Measurements from ENCODE around the gene BRD4. TPM values are rescaled to one million over a fixed set of nuclear protein-coding genes. Genes with fewer than 3 reads are reported as not detected.
A peak's percentile ranks its signal among the peaks of the same experiment; 100 is the strongest.
"Not testable (repeated sequence)": the region's sequence is repeated elsewhere in the genome, so short reads cannot be mapped to it uniquely, and the experiment has no call there.

Gene BRD4
- total RNA-seq, 1 donor from 2014 or later, result 14.7 TPM

DNA sequence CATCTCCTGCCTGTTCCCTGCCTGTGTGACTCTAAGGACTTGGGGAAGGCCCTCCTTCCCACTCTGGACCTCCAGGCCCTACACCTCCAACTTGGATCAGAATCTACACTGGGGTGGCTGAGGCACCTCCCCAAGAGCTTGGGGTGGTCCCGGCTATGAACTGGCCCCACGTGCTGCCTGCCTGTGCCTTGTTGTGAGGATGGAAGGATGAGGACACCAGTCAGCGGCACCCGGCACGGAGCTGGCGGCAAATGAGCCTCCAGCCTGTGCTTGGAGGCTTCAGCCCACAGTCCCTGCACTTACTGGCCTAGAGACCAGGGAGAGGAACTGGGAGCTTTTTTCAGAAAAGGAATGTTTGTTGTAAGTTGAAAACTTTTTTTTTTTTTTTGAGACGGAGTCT lies 38.8 kb upstream of the BRD4 start:
- H3K4me3 ChIP-seq (ENCODE audit: low read depth, low read length), result no peak overlapping the region
- TF ChIP-seq, protein P1, sequence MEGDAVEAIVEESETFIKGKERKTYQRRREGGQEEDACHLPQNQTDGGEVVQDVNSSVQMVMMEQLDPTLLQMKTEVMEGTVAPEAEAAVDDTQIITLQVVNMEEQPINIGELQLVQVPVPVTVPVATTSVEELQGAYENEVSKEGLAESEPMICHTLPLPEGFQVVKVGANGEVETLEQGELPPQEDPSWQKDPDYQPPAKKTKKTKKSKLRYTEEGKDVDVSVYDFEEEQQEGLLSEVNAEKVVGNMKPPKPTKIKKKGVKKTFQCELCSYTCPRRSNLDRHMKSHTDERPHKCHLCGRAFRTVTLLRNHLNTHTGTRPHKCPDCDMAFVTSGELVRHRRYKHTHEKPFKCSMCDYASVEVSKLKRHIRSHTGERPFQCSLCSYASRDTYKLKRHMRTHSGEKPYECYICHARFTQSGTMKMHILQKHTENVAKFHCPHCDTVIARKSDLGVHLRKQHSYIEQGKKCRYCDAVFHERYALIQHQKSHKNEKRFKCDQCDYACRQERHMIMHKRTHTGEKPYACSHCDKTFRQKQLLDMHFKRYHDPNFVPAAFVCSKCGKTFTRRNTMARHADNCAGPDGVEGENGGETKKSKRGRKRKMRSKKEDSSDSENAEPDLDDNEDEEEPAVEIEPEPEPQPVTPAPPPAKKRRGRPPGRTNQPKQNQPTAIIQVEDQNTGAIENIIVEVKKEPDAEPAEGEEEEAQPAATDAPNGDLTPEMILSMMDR (conservative IDR thresholded peaks at IDR 0.05; ENCODE audit: low read depth, low read length), result no peak

DNA sequence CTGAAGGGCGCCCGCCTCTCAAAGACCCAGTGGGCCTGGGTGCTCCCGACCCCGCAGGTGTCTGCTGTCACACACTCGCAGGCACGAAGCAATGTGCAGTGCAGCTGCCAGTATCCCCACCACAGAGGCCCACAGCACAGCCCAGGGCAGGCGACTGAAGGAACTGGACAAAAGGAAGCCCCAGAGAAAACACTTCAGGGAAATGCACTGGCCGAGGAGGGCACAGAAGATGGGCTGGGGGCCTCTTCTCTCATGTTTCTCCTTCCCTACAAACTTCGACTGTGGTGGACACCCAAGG lies 37.2 kb upstream of the BRD4 start:
- TF ChIP-seq, protein P1 (conservative IDR thresholded peaks at IDR 0.05; ENCODE audit: low read depth, low read length), result no peak
- no peak for DNase-seq (ENCODE audit: low read depth)
- H3K4me3 ChIP-seq (ENCODE audit: low read depth, low read length), result no peak overlapping the region

More for the DNA sequence above, 38.8 kb upstream of the BRD4 start:
- DNase-seq (ENCODE audit: low read depth), result no peak

DNA sequence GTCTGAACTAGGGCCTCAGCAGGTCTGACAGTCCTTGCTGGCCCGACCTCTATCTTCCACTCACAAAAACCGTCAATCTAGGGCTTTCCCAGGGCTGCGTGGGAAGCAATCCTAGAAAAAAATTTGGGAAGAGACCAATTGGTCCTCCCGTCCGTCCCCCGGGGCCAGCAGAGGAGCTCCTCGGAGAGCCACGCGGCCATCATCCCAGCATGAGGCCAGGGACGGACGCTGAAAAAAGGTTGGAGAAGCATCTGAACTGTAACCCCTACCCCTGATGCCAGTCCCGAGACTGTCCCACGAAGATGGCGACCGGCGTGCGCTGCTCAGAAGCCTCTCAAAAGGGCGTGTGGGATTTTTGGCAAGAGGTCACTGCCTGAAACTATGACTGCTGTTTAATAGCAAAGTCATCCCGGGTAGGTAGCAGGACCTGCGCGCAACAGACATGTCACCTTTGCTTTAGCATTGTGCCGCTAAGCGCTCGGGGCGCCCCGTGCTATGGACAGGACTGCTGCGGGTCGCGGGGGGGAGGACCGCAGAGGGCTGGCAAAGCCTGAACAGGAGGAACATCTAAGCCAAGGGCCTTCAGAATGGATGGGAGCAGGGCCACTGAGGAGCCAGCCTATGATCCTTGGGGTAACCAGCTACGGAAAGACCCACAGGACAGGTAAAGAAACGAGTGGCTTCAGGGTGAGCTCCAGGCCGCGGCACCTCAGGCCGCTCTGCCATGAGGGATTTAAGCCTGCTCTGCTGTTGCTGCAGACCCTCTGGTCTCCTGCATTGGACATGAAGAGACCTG lies 36.7 kb upstream of the BRD4 start:
- TF ChIP-seq, protein P1 (conservative IDR thresholded peaks at IDR 0.05; ENCODE audit: low read depth, low read length), result no peak
- no peak for DNase-seq (ENCODE audit: low read depth)
- no peak overlapping the region for H3K4me3 ChIP-seq (ENCODE audit: low read depth, low read length)

DNA sequence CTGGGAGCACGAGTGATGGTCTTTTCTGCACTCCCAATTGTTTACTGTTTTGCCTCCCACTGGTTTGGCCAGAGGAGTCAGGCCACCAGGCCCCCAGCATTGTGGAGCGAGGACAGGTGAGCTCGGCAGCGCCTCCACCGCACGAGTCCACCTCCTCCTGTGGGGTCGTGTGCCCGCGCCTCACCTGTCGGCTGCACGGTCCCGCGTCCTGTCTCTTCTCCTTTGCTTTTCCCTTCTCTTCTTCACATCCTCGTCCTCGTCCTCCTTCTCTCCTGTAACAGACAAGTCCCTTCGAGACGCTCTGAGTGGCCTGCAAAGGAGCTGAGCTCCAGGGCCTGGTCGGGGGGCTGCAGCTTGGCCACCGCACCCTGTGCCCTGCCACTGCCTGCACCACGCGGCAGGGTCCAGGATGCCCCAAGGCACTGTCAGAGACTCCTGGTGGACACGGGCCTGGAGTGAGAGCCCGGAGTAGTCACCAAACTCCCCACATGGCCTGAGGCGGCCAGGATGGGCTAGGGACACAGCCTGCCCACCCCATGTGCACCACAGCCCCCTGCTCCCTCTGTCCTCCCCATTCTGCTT lies 35.8 kb upstream of the BRD4 start:
- H3K4me3 ChIP-seq (ENCODE audit: low read depth, low read length), result no peak overlapping the region
- TF ChIP-seq, protein P1 (conservative IDR thresholded peaks at IDR 0.05; ENCODE audit: low read depth, low read length), result no peak
- no peak for DNase-seq (ENCODE audit: low read depth)

DNA sequence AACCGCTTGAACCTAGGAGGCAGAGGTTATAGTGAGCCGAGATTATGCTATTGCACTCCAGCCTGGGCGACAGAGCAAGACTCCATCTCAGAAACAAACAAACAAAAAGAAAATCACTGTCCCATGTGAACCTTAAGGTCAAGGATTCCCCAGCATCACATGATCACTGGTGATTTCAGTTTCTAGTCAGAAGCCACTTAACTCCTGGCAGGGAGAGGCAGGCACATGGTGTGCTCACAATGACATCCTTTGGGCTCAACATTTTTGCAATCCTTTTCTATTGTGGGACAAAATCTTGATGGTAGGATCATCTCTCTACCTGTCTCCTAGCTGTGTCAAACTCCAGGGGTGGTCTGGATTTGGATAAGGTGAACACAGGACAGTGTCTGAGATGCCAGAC lies 35.1 kb upstream of the BRD4 start:
- TF ChIP-seq, protein P1 (conservative IDR thresholded peaks at IDR 0.05; ENCODE audit: low read depth, low read length), result no peak
- no peak for DNase-seq (ENCODE audit: low read depth)
- no peak overlapping the region for H3K4me3 ChIP-seq (ENCODE audit: low read depth, low read length)

DNA sequence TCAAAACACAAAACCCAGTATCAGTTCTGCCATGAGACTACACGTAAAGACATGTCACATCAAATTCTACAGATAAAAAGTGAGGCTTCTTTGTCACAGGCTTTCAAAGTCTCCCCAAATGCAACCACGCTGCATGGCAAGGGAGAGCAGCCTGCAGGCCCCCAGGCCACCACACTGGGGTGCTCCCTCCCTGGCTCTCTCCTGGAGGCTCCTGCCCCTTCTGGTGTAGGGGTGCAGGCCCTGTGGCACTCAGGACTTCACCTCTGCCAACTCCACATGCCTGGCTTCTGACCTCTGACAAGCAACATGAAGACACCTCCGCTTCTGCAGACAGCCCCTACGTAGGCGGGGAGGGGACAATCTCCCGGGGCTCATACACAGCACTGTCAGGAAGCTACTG lies 32.9 kb upstream of the BRD4 start:
- DNase-seq (ENCODE audit: low read depth), result no peak
- H3K4me3 ChIP-seq (ENCODE audit: low read depth, low read length), result no peak overlapping the region
- TF ChIP-seq, protein P1 (conservative IDR thresholded peaks at IDR 0.05; ENCODE audit: low read depth, low read length), result peak; percentile 4

DNA sequence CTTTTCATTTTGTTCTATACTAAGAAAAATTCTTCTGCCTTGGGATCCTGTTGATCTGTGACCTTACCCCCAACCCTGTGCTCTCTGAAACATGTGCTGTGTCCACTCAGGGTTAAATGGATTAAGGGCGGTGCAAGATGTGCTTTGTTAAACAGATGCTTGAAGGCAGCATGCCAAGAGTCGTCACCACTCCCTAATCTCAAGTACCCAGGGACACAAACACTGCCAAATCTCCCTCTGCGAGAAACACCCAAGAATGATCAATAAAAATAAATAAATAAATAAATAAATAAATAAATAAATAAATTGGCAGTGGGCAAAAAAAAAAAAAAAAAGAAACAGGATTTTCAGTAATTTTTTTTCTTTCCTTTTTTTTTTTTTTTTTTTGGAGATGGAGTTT lies 31.5 kb upstream of the BRD4 start:
- not testable (repeated sequence) for DNase-seq (ENCODE audit: low read depth); H3K4me3 ChIP-seq (ENCODE audit: low read depth, low read length)

DNA sequence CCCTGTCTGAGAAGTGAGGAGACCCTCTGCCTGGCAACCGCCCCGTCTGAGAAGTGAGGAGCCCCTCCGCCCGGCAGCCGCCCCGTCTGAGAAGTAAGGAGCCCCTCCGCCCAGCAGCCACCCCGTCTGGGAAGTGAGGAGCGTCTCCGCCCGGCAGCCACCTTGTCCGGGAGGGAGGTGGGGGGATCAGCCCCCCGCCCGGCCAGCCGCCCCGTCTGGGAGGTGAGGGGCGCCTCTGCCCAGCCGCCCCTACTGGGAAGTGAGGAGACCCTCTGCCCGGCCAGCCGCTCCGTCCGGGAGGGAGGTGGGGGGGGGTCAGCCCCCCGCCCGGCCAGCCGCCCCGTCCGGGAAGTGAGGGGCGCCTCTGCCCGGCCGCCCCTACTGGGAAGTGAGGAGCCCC lies 30.7 kb upstream of the BRD4 start:
- not testable (repeated sequence) for DNase-seq (ENCODE audit: low read depth); H3K4me3 ChIP-seq (ENCODE audit: low read depth, low read length)

DNA sequence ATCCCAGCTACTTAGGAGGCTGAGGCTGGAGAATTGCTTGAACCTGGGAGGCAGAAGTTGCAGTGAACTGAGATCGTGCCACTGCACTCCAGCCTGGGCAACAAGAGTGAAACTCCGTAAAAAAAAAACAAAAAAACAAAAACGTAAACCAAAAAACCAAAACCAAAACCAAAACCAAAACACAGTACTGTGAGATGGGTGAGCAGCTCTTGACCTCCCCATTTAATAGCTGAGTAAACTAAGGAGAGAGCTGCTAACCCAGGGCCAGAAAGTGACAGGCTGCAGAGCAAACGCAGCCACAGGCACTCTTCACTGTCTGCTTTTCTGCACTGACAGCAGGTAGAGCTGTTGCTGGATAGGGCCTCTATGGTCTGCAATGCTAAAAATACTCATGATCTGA lies 27.7 kb upstream of the BRD4 start:
- H3K4me3 ChIP-seq (ENCODE audit: low read depth, low read length); DNase-seq (ENCODE audit: low read depth): not testable (repeated sequence)
